Thyroid gland (tissue), 4 donors: ENCODE results near the gene OPN4. TPM values are rescaled to one million over a fixed set of nuclear protein-coding genes. Genes with fewer than 3 reads are reported as not detected.

Experiments used
- DNase-seq, 2 donors: peaks; one replicate each; pipeline ENCODE4 v3.0.0-alpha.2; 2019
- H3K27ac ChIP-seq, 3 donors: fragments of 200-600 bp; sonication (generic); 1 replicate in 2 of 3; 2 replicates in 1 of 3; pipeline ENCODE4 v1.5.1; 2016 to 2019; ENCODE audit warnings: mild to moderate bottlenecking in 1 of 3, moderate library complexity in 1 of 3
- H3K27me3 ChIP-seq: fragments of 200-600 bp; sonication (generic); one replicate; pipeline ENCODE4 v1.5.1; 2019
- H3K36me3 ChIP-seq, 2 donors: fragments of 200-600 bp; sonication (generic); one replicate each; pipeline ENCODE4 v1.5.1; 2016 to 2019
- H3K4me1 ChIP-seq, 2 donors: fragments of 200-600 bp; sonication (generic); one replicate each; pipeline ENCODE4 v1.5.1; 2017 to 2019
- H3K4me3 ChIP-seq, 3 donors: fragments of 200-600 bp; sonication (generic); replicated peaks in 1 of 3; 1 replicate in 2 of 3; 2 replicates in 1 of 3; pipeline ENCODE4 v1.5.1; 2016; ENCODE audit warnings: mild to moderate bottlenecking in 1 of 3
- H3K9me3 ChIP-seq: fragments of 200-600 bp; sonication (generic); one replicate; pipeline ENCODE4 v1.5.1; 2017
- POLR2A ChIP-seq, 2 donors: fragments of 450-650 bp; IDR thresholded peaks; one replicate each; pipeline ENCODE4 v1.6.1; 2017; ENCODE audit warnings: antibody characterized with exemption in 2 of 2, mild to moderate bottlenecking in 2 of 2, moderate library complexity in 1 of 2
- WGBS, 2 donors: methylation state at CpG; one replicate each; pipeline ENCODE4 v1.1.5; 2017; 5-methylcytosine and 5-hydroxymethylcytosine counted together
- intact Hi-C: fragments of 100-400 bp; cut with DNase I; formaldehyde crosslinking; loops from one replicate; pipeline ENCODE4 v1.15.1; 2023
- total RNA-seq, 4 donors: library from RNA; depleted of rRNA; stranded (reverse); fragments of >200 nt; gene quantifications; one replicate each; pipeline ENCODE4 v1.2.3, GENCODE V29; 2016
- TF ChIP-seq, protein P1 (sequence below), 6 experiments: fragments of 200-600 bp in 3 of 6; fragments of 450-650 bp in 3 of 6; sonication (generic) in 3 of 6; IDR thresholded peaks; one replicate each; pipeline ENCODE4 v1.5.1; 2016 to 2019; ENCODE audit warnings: antibody characterized with exemption in 6 of 6, mild to moderate bottlenecking in 2 of 6, inconsistent platforms in 1 of 6, moderate library complexity in 1 of 6

OPN4 gene
- total RNA-seq, 4 donors from 2014 or later, result 0.24 TPM; not detected in 3

DNA sequence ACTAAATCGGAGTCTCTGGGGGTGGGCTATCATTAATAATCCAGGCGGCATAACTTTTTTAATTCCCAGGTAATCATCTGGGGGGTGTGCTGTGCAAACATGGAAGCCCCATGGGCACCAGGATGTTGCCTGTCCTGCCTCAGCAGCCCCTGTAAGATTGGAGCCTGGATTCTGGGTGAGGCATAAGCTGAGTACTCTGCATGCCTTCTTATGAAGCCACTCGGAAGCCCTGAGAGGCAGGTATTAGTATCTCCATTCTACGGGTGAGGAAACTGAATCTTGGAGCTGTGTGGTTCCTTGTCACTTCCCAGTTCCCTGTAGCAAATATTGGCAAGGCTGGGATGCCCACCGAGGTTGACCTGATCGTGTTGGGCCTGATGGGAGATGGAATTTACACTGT, 7.4 kb upstream of the OPN4 start:
- intact Hi-C loops, result no loop called here
- no peak for TF ChIP-seq POLR2A (IDR thresholded peaks at IDR 0.05)
- TF ChIP-seq, protein P1, sequence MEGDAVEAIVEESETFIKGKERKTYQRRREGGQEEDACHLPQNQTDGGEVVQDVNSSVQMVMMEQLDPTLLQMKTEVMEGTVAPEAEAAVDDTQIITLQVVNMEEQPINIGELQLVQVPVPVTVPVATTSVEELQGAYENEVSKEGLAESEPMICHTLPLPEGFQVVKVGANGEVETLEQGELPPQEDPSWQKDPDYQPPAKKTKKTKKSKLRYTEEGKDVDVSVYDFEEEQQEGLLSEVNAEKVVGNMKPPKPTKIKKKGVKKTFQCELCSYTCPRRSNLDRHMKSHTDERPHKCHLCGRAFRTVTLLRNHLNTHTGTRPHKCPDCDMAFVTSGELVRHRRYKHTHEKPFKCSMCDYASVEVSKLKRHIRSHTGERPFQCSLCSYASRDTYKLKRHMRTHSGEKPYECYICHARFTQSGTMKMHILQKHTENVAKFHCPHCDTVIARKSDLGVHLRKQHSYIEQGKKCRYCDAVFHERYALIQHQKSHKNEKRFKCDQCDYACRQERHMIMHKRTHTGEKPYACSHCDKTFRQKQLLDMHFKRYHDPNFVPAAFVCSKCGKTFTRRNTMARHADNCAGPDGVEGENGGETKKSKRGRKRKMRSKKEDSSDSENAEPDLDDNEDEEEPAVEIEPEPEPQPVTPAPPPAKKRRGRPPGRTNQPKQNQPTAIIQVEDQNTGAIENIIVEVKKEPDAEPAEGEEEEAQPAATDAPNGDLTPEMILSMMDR (IDR thresholded peaks at IDR 0.05), result no peak
- no peaks in the 10 kb centered on the region for H3K9me3 ChIP-seq
- H3K36me3 ChIP-seq, result no peaks in the 10 kb centered on the region
- no peaks in the 10 kb centered on the region for H3K27me3 ChIP-seq
- H3K4me3 ChIP-seq, result no peak overlapping the region
- 78 to 82% methylated on average over 6 of the region's 6 CpGs for WGBS, 2 donors
- peaks cover 0 to 9% of the 10 kb centered on the region in 2 donors for H3K4me1 ChIP-seq
- no peak overlapping the region for H3K27ac ChIP-seq
- DNase-seq, result no peak

DNA sequence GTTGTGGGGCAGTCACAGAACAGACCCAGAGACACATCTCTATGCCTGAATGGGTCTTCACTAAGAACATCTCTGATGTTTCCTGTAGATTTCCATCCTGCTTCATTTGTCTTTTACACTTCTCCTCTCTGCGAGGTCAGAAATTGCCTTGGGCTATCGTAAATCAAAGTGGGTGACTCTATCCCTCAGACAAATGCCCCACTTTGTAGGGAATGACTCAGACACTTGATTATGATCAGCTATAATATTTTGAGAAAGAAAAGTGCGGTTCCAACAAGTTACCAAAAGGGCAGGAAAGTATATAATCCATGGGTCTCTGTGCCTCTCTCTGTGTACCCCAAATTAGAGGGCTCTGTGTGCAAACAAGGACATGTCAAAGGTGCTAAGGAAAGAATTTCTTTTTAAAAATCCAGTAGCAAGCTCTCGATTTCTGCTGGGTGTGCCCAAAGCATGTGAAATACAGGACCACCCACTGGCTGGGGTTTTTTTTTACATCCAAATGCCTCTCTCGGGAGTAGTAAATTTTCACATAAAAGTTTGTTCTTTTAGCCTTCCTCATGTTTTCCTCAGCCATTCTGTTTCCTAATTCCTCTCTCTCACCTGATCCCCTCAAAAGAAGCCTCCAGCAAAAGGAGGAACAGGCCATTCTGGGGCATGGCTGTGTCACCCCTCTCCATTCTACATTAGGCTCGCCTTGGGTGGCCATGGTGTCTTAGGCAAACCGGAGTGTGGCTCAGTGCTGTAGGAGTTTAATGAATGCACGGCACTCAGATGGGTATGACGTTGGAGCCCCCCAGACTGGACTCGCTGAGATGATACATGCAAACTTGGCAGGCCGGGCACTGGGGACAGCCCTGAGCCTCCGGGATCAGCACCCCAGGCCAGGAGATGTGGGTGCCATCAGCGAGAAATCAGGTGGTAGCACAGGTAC, 6.3 kb upstream of the OPN4 start:
- no peaks in the 10 kb centered on the region for H3K9me3 ChIP-seq
- H3K27ac ChIP-seq, result no peak overlapping the region
- H3K27me3 ChIP-seq, result no peaks in the 10 kb centered on the region
- no peak overlapping the region for H3K4me3 ChIP-seq
- no peak for DNase-seq
- TF ChIP-seq, protein P1 (IDR thresholded peaks at IDR 0.05), result no peak
- no peak for TF ChIP-seq POLR2A (IDR thresholded peaks at IDR 0.05)
- H3K36me3 ChIP-seq, result no peaks in the 10 kb centered on the region
- H3K4me1 ChIP-seq, result peaks cover 0 to 9% of the 10 kb centered on the region in 2 donors
- WGBS, 2 donors, result 87 to 90% methylated on average over 11 to 12 of the region's 13 CpGs
- intact Hi-C loops, result no loop called here

DNA sequence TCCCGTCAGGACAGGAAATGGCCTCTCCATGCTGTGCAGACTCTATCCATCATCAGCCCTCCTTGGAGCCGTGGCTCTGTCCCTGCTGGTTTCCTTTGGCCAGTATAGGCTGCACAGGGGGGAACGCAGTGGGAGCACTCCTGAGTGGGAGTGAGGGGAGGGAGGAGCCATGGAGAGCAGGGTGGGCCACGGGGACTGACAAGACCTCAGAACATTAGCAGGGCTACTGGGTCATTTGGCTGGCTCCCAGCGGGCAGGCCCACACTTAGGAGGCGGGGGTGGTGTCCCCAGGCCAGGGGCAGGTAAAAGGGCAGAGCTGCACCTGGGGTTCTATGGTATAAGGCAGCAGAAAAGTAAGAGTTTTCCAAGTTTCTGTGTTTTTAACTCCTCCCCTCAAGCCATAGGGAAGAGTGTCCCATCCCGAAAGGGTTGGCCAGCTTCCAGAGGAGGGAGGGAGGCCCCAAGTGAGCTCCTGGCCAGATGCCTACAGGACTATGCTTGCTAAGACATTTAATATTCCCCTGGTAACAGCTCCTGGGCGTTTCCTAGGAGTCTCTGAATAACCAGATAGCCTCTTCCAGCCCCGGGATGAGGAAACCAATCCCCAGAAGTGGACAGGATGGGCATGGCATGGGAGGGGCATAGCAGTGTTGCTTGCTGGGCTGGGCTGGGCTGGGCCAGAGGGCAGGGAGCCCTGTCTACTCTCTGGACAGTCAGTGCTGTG, 5.5 kb upstream of the OPN4 start:
- Histone ChIP-seq H3K27me3 (no peaks in the 10 kb centered on the region), H3K4me1 (peaks cover 0 to 9% of the 10 kb centered on the region in 2 donors), H3K27ac (no peak overlapping the region), H3K4me3 (no peak overlapping the region), H3K9me3 (no peaks in the 10 kb centered on the region), H3K36me3 (no peaks in the 10 kb centered on the region)
- TF ChIP-seq POLR2A (IDR thresholded peaks at IDR 0.05), result no peak
- TF ChIP-seq, protein P1 (IDR thresholded peaks at IDR 0.05), result no peak
- peak; percentile 23 to 41 for DNase-seq
- intact Hi-C loops, result no loop called here
- WGBS, 2 donors, result 0 to 34% methylated on average over 2 to 9 of the region's 9 CpGs

DNA sequence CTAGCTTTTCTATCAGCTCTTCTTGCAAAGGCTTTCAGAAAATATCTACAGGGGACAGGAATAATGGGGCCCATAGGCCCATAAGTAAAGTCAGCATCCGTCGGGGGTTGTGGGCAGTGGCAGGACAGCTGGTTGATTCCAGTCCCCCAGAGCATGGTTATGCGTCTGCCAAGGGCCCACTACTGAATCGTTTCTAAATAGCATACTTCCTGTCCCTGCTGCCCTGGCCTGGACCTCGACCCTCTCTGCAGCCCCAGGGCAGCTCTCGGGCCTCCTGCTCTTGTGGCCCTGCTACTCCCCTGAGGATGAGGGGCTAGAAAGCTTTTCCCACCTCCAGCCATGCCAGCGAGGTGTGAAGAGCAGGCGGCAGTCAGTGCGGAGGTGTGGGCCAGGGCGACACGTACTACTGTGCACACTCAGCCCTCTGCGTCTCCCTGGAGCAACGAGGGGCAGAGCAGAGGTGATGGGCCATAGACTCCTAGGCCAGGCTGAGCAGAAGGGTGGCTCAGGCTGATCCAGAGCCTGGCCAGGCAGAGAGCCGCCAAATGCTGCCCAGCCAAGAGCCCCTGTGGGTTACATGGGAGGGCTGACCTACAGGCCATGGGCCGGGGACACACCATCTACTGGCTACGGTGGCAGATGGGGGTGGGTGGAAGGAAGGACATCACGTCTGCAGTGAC, 4.7 kb upstream of the OPN4 start:
- Histone ChIP-seq H3K27me3 (no peaks in the 10 kb centered on the region), H3K9me3 (no peaks in the 10 kb centered on the region), H3K4me1 (peaks cover 0 to 9% of the 10 kb centered on the region in 2 donors), H3K4me3 (no peak overlapping the region), H3K27ac (no peak overlapping the region), H3K36me3 (no peaks in the 10 kb centered on the region)
- TF ChIP-seq, protein P1 (IDR thresholded peaks at IDR 0.05), result no peak
- TF ChIP-seq POLR2A (IDR thresholded peaks at IDR 0.05), result no peak
- WGBS, 2 donors, result 75 to 76% methylated on average over 14 to 17 of the region's 17 CpGs
- intact Hi-C loops, result no loop called here
- no peak for DNase-seq
